HepG2 (cell line): ENCODE data around the gene FAM13B.

ENCODE experiments used
- FOXM1 ChIP-seq: sonication (generic); formaldehyde crosslinking; IDR thresholded peaks from 2 replicates; pipeline ENCODE4 v1.5.0; 2020; ENCODE audit warnings: missing genetic modification reagents
- MED13 ChIP-seq: sonication (generic); formaldehyde crosslinking; IDR thresholded peaks from 2 replicates; pipeline ENCODE4 v1.5.0; 2020; ENCODE audit warnings: missing genetic modification reagents
- NFIC ChIP-seq: IDR thresholded peaks from 2 replicates; pipeline ENCODE4 v1.6.1; 2012; ENCODE audit warnings: mild to moderate bottlenecking, low read length, inconsistent platforms
- NFYB ChIP-seq: sonication (generic); formaldehyde crosslinking; IDR thresholded peaks from 2 replicates; pipeline ENCODE4 v1.4.0; 2020; ENCODE audit warnings: missing genetic modification reagents
- PATZ1 ChIP-seq: sonication (generic); formaldehyde crosslinking; IDR thresholded peaks from 2 replicates; pipeline ENCODE4 v1.4.0; 2020; ENCODE audit warnings: missing genetic modification reagents
- POLR2AphosphoS5 ChIP-seq: IDR thresholded peaks from 2 replicates; pipeline ENCODE4 v1.6.1; 2012; ENCODE audit warnings: low read depth, low read length
- RBM22 ChIP-seq: fragments of 200-400 bp; formaldehyde crosslinking; optimal IDR thresholded peaks from 2 replicates; pipeline ENCODE3; 2017; ENCODE audit warnings: mild to moderate bottlenecking, low read length, moderate library complexity
- TFDP1 ChIP-seq: IDR thresholded peaks from 2 replicates; pipeline ENCODE4 v1.6.1; 2016; ENCODE audit warnings: missing compliant biosample characterization, missing genetic modification reagents, borderline replicate concordance
- ZBTB49 ChIP-seq: sonication (generic); formaldehyde crosslinking; IDR thresholded peaks from 2 replicates; pipeline ENCODE4 v1.4.0; 2020; ENCODE audit warnings: missing genetic modification reagents, borderline replicate concordance
- ZNF414 ChIP-seq: sonication (generic); formaldehyde crosslinking; IDR thresholded peaks from 2 replicates; pipeline ENCODE4 v1.5.0; 2020; ENCODE audit warnings: missing genetic modification reagents
- ZNF567 ChIP-seq: sonication (generic); formaldehyde crosslinking; IDR thresholded peaks from 2 replicates; pipeline ENCODE4 v1.8.1; 2023; ENCODE audit warnings: mild to moderate bottlenecking, missing genetic modification reagents, borderline replicate concordance

GRCh38 chr5:138028971-138029365, 3.9 kb downstream of the FAM13B start:
- no peak for TF ChIP-seq ZNF567 (CRISPR knock-in tag)
- no peak for TF ChIP-seq FOXM1 (CRISPR knock-in tag)
- TF ChIP-seq TFDP1 (CRISPR knock-in tag) = no peak
- TF ChIP-seq PATZ1 (CRISPR knock-in tag) = no peak
- no peak for TF ChIP-seq ZBTB49
- no peak for TF ChIP-seq NFYB (CRISPR knock-in tag)
- TF ChIP-seq NFIC = no peak
- no peak for TF ChIP-seq MED13 (CRISPR knock-in tag)
- TF ChIP-seq ZNF414 (CRISPR knock-in tag) = no peak
- no peak for TF ChIP-seq POLR2AphosphoS5
- no peak for TF ChIP-seq RBM22
